Ramos (cell line): ENCODE measurements around the gene ASPN.

ENCODE experiments used
- in situ Hi-C: fragments of 300-500 bp; cut with MboI; formaldehyde crosslinking; loops from one replicate; pipeline ENCODE4 v1.14.3; 2022; ENCODE audit warnings: low sequenced_read_pairs; ENCODE audit not compliant: unreplicated experiment

Gene ASPN

GRCh38 chr9:92478783-92479182 is 3.5 kb downstream of the ASPN start:
- in situ Hi-C loops, result no loop called here

GRCh38 chr9:92476962-92477361 is 5.3 kb downstream of the ASPN start:
- in situ Hi-C loops, result no loop called here

- in situ Hi-C loops, result no loop called here
Measured at GRCh38 chr9:92474587-92474986, 7.7 kb downstream of the ASPN start.

GRCh38 chr9:92468206-92468605 is 14.1 kb downstream of the ASPN start:
- in situ Hi-C loops, result no loop called here

- in situ Hi-C loops, result no loop called here
Measured at GRCh38 chr9:92467511-92467910, 14.8 kb downstream of the ASPN start.

- in situ Hi-C loops, result no loop called here
Measured at GRCh38 chr9:92467041-92467440, 15.3 kb downstream of the ASPN start.

GRCh38 chr9:92463984-92464383 is 18.3 kb downstream of the ASPN start:
- in situ Hi-C loops, result no loop called here

- in situ Hi-C loops, result no loop called here
Measured at GRCh38 chr9:92463387-92463786, 18.9 kb downstream of the ASPN start.

GRCh38 chr9:92457576-92457975 is 24.7 kb downstream of the ASPN start:
- in situ Hi-C loops, result no loop called here

GRCh38 chr9:92455217-92455616 is 27.1 kb downstream of the ASPN start:
- in situ Hi-C loops, result no loop called here

GRCh38 chr9:92446536-92446935 is 35.8 kb downstream of the ASPN start:
- in situ Hi-C loops, result no loop called here

GRCh38 chr9:92444841-92445240 is 37.5 kb downstream of the ASPN start:
- in situ Hi-C loops, result no loop called here

- in situ Hi-C loops, result no loop called here
Measured at GRCh38 chr9:92440751-92441046, 41.6 kb downstream of the ASPN start.

GRCh38 chr9:92439921-92440750 is 42.2 kb downstream of the ASPN start:
- in situ Hi-C loops, result loop anchor here (10.0 kb wide), 1 partner anchor 305 kb away; no protein-coding TSS in a partner anchor

- in situ Hi-C loops, result loop anchor here (10.0 kb wide), 1 partner anchor 304 kb away; no protein-coding TSS in a partner anchor
Measured at GRCh38 chr9:92438900-92439526, 43.3 kb downstream of the ASPN start.

- in situ Hi-C loops, result loop anchor here (10.0 kb wide), 1 partner anchor 300 kb away; no protein-coding TSS in a partner anchor
Measured at GRCh38 chr9:92435263-92435662, 47.0 kb downstream of the ASPN start.

- in situ Hi-C loops, result loop anchor here (10.0 kb wide), 1 partner anchor 298 kb away; no protein-coding TSS in a partner anchor
Measured at GRCh38 chr9:92432972-92433548, 49.2 kb downstream of the ASPN start.

GRCh38 chr9:92432350-92432749 is 50.0 kb downstream of the ASPN start:
- in situ Hi-C loops, result loop anchor here (10.0 kb wide), 1 partner anchor 298 kb away; no protein-coding TSS in a partner anchor

GRCh38 chr9:92429836-92430235 is 52.5 kb downstream of the ASPN start:
- in situ Hi-C loops, result loop anchor here (10.0 kb wide), 1 partner anchor 295 kb away; no protein-coding TSS in a partner anchor

- in situ Hi-C loops, result no loop called here
Measured at GRCh38 chr9:92426501-92427145, 55.7 kb downstream of the ASPN start.

- in situ Hi-C loops, result no loop called here
Measured at GRCh38 chr9:92425474-92425873, 56.8 kb downstream of the ASPN start.
